Activated CD4-positive, alpha-beta T cell treated with anti-CD3 and anti-CD28 coated beads, Interleukin-2, amount 50 U/mL, for 1 hour (primary cell): ENCODE data around the gene CDT1.
"Not testable (repeated sequence)": the region's sequence is repeated elsewhere in the genome, so short reads cannot be mapped to it uniquely, and the experiment has no call there.

Source experiments
- DNase-seq: peaks from one replicate; pipeline ENCODE4 v3.0.0-alpha.2; 2020

CDT1 gene

DNA sequence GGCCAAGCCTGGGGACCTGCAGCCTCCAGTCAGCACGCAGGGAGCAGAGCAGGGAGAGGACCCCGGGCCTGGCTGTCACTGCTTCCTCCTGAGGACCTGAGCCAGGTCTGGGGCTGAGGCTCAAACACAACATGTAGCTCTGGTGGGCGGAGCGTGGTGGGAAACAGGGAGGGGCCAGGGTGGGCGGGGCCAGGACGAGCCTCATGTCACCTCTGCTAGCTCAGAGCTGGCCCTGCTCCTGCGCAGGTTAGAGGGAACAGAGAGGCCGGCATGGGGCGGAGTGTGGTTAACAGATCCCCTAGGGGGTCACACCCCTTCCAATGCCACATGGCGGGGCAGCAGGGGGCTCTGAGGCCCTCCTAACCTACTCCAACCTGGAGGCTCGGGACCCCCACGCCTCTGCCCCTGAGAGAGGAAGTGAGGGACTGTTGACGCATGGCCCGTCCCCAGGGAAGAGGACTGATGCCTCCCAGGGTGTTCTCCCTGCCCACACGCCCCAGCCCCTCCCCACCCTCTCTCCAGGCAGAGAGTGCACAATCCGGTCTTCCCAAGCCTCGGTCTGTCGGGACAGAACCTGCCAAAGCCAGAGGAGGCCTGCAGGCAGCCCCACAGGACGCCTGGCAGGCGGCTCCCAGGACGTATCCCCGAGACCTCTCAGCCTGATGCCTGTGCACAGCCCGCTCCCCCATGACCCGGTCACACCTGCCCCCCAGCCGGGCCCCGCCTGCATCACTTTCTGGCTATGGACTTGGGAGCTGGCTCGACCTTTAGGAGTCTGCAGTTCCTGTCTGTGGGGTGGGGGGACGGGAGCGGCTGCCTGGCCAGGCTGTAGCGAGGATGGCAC lies 33.8 kb upstream of the CDT1 start:
- no peak for DNase-seq

DNA sequence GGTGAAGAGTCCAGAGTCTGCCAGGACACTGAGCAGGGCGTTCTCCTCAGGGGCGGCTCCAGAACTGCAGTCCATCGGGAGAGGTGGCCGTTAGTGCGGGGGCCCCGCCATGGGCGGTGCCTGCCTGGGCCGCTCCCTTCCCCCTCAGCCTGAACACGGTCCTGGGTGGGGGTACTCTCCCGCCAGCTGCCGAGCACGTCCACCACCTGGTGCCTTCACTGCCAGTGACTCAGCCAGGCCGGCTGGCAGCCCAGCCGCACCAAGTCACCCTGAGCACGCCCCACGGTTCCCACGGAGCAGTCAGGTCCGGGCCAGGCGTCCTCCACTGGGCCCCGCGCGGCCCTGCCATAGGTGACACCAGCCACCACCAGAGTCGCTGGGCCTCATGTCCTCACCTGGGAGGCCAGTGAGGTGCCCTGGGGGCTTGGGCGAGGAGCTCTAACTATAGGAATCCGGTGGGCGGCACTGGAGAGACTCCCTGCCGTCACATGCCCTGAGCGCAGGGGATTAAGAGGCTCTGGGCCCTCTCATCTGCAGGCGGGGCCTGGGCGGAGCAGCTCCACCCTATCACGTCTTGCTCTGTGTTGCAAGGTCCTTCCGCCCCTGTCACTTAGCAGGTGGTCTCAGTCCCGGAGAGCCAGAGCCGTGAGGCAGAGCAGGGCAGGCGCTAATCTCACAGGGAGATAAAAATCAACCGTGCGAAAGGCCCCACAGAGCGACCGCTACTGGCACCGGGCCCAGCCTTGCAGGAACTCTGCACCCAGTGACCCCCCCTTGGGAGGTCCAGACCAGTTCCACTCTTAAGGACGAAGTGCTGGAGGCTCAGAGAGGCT lies 32.9 kb upstream of the CDT1 start:
- no peak for DNase-seq

DNA sequence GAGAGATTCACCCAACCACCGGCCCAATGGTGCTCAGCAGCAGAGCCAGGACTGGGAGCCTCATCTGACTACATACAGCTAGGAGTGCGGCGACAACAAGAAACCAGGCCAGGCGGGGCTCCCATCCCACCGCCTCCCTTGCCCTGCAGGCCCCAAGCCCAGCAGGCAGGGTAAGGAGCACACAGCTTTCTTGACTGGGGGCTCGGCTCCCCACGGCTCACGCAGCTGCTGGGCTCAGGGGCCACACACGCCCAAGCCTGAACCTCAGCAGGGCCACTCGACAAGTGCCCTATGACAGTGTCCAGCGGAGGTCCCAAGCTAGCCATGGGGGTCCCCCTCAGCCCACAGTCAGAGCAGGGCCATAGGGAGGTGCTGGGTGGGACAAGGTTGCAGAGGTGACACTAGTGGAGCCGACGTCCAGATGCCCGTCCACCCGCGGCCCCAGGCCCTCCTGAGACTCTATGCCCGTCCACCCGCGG lies 32.3 kb upstream of the CDT1 start:
- no peak for DNase-seq

DNA sequence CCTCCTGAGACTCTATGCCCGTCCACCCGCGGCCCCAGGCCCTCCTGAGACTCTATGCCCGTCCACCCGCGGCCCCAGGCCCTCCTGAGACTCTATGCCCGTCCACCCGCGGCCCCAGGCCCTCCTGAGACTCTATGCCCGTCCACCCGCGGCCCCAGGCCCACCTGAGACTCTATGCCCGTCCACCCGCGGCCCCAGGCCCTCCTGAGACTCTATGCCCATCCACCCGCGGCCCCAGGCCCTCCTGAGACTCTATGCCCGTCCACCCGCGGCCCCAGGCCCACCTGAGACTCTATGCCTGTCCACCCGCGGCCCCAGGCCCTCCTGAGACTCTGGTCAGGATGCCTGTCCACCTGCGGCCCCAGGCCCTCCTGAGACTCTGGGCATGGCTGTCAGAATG lies 31.8 kb upstream of the CDT1 start:
- not testable (repeated sequence) for DNase-seq

DNA sequence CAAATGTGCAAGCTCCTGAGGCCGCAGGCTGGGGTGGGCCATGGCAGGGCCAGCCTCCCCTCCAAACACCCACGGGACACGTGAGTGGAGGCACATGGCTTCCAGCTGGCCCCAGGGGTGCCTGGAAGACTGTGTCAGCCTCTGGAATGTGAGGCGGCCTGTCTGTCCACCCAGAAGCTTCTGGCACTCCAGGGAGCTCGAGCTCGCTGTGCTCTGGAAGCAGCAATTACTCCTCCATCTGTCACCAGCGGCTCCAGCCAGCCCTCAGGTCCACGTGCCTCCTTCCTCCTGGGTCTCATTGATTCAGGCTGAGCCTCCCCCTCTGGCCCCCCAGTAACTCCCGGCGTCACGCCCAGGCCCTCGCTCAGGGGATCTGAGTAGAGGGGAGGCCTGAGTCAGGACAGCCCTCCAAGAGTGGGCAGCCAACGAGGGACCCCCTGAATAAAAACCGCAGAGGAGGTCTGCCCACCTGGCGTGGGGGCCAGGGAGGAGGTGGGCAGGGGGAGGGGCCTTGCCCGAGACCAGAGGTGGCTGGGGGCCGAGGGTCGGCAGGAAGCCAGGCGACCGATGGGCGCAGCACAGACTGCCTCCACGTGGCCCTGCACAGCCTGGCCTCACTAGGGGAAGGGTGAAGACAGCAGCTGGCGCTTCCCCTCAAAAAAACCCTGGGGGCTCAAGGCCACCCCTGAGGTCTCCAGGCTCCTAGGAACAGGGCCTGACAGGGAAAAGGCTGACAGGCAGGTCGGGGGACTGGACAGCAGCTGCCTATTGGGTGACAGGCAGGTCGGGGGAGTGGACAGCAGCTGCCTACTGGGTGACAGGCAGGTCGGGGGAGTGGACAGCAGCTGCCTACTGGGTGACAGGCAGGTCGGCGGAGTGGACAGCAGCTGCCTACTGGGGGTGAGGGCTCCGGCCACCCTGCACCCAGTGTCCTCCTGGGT lies 30.4 kb upstream of the CDT1 start:
- no peak for DNase-seq

DNA sequence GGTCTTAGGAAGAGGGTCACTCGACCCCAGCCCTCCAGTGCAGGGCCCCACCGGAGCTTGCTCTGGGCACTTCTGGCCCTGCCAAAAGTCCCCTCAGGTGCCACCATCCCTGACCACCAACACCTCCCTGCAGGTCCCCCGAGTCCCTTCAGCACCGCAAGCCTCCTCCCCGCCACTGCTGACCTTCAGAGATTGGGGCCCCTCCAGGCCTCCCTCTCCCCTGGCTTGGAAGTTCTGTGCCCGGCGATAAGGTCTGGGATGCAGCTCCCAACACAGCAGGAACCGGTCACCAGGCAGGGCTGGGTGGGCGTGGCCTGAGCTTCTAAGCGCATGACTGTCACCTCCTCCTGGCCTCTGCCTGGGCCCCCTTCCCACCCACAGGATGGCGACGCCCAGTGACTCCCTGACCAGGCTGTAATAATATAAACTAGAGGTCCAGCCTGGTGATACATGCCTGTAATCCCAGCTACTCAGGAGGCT lies 29.7 kb upstream of the CDT1 start:
- DNase-seq, result no peak

DNA sequence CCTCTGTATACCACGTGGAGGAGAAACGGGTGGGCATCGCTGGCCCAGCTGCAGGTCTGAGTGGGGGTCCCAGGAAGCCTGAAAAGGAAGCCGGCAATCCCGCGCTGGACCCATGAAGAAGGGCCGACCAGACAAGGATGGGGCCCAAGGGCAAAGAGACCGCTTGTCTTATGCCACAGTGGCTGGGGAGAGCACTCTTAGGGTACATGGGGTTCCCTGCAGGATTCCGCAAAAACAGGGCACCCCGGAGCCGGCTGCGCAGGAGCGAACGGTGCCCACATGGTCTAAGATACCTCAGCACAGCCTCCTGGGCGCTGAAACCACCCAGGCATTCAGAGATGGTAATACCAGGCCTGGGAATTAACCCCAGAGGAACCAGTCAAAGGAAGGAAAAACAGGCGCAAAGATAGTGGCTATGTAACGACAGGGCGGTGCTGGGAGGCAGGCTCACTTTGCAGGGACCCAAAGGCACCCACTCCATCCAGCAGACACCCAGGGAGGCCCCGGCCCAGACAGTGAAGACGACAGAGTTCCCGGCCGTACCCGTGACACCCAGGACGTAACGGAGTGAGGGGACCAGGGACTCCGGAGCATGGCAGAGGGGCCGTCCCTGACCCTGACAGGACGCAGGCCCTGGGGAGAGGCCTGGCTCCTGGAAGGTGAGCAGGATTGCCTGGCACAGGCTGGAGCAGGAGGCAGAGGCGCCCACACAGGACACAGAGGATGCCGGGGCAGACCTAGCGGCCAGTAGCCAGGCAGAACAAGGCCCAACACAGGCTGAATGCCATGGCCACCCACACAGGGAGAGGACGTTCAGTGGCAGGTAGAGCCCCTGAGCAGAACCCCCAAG lies 28.8 kb upstream of the CDT1 start:
- DNase-seq, result no peak

DNA sequence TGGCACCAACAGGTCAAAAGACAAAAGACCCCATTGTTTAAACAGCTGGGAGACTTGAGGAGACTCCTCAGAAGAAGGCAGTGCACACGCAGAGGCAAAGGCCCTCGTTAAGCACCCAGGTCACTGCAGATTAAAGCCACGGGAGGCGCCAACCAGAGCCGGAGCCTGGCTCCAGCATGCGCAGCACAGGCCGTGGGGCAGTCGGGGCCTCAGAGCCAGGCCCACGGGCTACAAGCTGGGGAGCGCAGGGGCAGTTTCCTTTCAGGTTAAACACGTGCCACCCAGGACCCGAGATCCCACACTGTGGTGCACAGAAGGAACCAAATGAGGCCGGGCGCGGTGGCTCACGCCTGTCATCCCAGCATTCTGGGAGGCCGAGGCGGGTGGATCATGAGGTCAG lies 27.8 kb upstream of the CDT1 start:
- DNase-seq, result no peak

DNA sequence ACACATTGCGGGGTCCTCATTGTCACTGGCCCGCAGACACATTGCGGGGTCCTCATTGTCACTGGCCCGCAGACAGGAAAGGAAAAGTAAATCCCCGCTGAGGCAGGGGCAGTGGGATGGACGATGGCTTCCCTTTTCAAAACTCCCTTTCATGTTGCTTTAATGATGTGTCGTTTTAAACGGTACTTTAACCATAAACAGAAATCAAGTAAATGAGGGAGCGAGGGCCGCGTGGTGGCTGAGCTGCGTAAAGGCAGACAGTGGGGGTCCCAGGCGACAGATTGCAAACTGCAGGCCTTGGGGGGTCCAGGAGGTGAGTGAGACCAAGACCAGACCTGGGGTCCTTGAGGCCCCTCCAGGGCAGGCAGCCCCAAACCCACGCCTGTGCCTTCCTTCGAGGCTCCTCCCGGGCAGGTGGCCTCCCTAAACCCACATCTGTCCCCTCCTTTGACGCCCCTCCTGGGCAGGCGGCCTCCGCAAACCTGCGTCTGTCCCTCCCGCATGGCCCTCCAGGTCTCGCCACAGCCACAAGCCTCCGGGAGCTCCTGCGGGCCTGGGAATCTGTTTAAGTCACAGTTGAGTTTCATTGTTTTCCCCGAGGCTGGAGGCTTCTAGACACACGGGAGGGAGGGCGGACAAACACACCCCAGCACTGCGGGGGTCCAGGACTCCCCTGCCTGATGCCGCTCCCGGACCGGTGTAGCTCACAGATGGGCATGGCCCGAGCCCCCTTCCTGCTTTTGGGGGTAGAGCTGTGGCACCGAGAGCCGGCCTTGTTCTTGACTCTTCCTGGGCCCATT lies 25.9 kb upstream of the CDT1 start:
- DNase-seq, result no peak

DNA sequence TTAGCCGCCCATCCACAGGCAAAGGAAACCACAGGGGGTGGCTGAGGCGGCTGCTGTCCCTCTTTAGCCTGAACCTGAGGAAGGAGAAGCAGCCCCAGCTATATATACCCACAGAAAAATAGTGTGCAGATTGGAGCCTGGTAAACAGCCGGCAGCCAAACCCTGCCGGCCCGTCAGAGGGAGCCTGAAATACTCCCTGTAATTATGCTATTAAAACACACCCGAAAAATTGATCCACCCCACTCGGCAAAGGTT lies 25.4 kb upstream of the CDT1 start:
- DNase-seq, result no peak

DNA sequence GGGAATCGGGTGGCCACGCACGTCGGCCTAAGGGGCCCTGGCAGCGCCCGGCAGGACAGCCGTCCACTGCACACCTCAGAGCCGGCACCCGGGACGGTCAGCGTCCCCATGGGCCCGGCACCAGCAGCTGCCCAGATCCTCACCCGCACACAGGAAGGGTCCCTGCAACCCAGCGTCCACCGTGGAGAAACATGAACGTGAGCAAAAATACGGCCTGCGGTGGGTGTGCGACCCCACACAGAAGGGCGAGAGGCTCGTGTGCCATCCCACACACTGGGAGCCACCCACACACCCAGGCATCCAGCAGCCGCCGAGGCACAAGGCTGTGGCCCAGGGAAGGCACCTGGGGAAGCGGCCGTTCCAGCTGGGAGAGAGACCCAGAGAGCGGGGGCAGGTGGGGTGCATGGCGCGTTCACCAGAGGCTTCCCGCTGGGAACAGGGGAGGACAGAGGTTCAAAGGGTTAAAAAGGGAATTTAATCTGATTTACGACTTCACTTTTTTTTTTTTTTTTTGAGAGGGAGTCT lies 25.0 kb upstream of the CDT1 start:
- no peak for DNase-seq

DNA sequence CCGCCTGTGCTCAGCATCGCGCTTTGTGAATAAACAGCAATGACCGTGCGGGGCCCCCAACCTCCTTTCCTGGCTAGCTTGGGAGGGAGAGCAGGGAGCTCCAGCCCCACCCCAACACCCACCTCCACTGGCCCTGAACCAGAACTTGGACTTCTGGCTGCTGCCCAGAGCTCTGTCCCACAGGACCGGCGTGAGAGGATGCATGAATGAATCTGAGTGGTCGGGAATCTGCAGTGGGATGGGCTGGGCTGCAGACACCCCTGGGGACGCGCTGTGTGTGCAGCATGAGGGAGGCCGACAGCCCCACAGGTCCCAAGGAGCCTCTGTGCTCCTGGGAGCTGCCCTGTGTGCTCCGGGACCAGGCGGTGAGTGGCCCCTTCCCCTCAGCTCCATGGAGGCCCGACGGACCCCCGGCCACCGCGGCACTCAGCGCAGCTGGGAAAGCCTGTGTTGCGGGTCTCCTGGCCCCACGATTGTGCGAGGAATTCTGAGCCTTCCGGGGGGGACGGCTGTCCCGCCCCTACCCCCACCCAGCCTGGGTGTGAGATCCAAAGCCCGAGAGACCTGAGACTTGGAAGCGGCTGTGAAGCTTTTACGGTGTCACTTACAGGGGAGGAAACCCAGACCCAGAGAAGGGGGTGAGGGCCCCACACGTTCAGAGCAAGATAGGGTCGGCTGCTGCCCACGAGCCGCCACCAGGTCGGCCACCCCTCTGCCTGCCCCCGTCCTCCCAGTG lies 24.0 kb upstream of the CDT1 start:
- no peak for DNase-seq

DNA sequence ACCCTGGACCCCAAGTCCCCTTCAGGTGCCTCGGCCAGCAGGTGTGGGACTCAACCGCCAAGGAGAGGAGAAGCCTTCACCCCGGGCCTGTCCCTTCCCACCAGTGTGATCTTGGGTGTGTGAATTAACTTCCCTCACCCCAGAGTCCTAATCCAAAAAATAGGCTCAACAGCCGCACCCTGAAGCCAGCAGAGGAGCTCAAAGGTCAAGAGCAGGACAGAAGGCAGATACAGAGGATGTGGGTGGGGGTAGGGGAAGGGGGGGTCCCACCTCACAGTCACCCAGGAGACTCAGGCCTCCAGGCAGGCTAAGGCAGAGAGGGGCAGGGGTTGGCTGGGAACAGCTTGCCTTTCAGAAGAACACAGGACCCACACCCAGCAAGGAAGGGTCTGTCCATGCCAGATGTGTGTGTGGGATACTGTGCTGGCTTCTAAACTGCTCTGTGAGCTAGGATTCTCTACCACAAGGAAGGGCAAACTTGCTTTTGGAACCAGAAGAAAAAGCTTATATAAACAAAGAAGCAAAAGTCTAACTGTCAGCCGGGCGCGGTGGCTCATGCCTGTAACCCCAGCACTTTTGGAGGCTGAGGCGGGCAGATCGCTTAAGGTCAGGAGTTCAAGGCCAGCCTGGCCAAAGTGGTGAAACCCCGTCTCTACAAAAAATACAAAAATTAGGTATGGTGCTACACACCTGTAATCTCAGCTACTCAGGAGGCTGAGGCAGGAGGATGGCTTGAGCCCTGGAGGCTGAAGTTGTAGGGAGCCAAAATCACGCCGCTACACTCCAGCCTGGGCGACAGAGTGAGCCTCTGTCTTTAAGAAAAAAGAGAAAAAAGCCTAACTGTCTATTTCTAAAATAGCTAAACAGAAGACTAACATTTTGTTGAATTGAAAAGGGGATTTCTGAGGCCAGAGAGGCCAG lies 23.2 kb upstream of the CDT1 start:
- no peak for DNase-seq

DNA sequence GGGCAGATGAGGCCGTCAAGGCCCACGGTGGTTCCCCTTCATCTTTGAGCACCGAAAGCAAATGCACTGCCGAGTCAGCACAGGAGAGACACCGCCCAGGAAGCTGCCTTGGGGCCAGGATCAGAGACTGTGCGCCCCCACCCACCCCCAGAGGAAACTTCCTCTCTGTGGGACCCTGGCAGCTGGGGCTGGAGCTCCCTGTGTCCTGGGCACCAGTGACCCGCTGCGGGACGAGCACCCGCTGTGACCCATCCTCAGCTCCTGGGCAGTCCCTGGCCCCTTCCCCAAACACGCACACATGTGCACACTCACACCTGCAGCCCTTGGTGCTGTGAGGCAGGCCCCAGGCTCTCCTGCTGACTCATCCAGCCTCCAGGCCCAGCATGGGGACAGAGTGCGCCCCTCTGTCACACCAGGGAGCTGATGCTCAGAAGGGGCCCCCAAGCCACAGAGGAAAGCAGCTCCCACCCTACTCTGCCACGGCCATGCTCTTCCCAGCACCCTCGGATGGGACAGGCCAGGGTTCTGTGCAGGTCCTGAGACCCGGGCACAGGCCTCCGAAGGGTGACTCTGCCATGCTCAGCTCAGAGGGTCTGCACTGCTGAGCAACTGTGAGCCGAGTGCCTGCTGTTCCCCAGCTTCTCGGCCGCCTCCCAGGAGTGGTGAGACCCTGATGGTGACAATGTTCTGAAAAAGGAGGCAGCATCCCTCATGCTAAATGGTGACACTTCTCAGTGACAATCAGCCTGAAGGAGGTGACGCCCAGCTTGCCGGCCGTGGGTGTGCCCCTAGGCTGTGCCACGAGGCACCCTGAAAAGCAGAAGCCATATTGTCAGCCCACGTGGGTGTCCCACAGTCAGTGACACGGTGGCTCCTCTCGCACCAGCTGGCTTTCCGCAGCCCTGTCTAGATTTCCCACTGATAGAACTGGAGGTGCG lies 22.2 kb upstream of the CDT1 start:
- DNase-seq, result peak; percentile 60

DNA sequence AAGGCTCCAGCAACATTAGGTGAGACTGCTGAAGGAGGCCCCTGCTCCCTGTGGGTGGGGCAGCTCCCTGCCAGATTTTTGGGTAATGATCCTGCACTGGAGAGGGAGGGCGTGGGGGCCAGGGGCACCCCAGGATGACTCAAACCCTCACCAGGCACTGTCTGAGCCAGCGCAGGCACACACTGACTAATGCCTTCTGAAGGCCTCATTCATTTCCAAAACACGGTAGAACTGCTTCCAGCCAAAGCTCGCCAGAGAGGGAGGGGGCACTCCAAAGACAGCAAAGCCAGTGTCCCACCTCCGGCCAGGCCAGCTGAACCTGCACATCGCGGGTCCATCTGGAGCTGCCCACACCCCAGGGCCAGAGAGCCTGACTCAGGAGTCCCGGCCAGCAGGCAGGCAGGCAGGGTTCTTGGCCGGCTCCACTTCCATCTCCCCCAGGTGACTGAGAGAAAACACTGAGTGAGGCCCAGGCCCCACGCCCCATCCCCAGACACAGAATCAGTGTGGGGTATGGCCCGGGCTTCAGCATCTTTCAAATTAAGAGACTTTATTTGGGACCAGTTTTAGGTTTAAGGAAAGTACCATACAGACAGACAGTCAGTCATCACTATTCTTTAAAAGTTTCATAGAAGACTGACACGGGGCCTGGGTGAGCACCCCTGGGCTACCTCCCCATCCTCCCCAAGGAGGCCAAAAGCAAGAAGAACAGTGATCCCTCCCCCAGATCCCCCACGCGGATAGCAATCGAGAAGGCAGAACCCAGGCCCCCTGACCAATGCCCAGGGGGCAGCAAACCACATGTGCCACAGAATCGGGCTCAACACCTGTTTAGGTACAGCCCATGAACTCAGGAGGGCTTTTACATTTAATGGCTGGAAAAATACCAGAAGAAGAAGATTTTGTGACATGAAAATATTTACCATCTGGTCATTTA lies 20.9 kb upstream of the CDT1 start:
- DNase-seq, result peak; percentile 61

DNA sequence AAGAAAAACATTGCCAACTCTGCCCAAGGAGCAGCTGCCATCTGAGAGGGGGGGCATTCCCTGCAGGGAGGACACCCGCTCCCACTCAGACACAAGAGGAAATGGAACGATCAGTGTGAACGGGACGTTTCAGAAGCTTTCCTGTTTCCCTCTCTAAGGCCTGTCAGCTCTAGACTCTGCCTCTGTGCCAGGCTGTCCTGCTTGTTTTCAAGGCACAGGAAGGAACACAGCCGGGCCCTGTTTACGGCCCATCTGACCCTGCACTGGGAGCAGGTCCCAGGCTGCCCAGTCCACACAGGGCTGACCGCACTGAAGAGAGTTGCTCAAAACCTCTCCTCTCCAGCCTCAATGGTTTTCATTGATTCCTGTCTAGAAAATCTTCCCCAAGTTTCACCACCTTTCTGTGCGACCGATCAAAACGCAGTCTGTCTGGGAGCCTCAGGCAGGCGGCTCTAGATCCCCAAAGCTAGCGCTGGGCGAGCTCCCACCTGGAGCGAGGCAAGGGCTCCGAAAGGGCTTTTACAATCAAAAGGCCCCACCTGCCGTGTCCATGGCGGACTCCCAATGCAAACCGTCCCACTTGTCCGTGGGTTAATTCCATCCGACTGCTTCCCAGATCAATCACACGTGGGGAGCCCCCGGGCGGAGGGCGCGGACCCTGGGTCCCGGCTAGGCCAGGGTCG lies 20.1 kb upstream of the CDT1 start:
- DNase-seq, result no peak
